Neural progenitor cell (in vitro differentiated cells): Measurements from ENCODE around the gene H3-3A. TPM values are rescaled to one million over a fixed set of nuclear protein-coding genes. Genes with fewer than 3 reads are reported as not detected.

Source experiments
- DNase-seq: peaks from one replicate; pipeline ENCODE4 v3.0.0-alpha.2; 2016; ENCODE audit warnings: low spot score
- H2AFZ ChIP-seq: fragments of 200-600 bp; sonication (generic); replicated peaks from 2 replicates; pipeline ENCODE4 v1.6.1; 2016; ENCODE audit warnings: antibody characterized with exemption
- H3F3A ChIP-seq: fragments of 200-600 bp; sonication (generic); 2 replicates; pipeline ENCODE4 v1.6.1; 2016; ENCODE audit warnings: antibody characterized with exemption, low read depth
- H3K27ac ChIP-seq: fragments of 200-600 bp; sonication (generic); 2 replicates; pipeline ENCODE4 v1.5.1; 2016; ENCODE audit warnings: mild to moderate bottlenecking
- H3K27me3 ChIP-seq: fragments of 200-600 bp; sonication (generic); 2 replicates; pipeline ENCODE4 v1.6.1; 2016; ENCODE audit warnings: mild to moderate bottlenecking, moderate library complexity
- H3K36me3 ChIP-seq: fragments of 200-600 bp; sonication (generic); 2 replicates; pipeline ENCODE4 v1.5.1; 2016
- H3K4me1 ChIP-seq: fragments of 200-600 bp; sonication (generic); 2 replicates; pipeline ENCODE4 v1.6.1; 2016; ENCODE audit warnings: mixed run types
- H3K4me2 ChIP-seq: fragments of 200-600 bp; sonication (generic); 2 replicates; pipeline ENCODE4 v1.6.1; 2016
- H3K4me3 ChIP-seq: fragments of 200-600 bp; sonication (generic); 2 replicates; pipeline ENCODE4 v1.5.1; 2016
- H3K79me2 ChIP-seq: fragments of 200-600 bp; sonication (generic); 2 replicates; pipeline ENCODE4 v1.6.1; 2016; ENCODE audit warnings: low read depth
- H3K9ac ChIP-seq: fragments of 200-600 bp; sonication (generic); 2 replicates; pipeline ENCODE4 v1.6.1; 2016
- H3K9me3 ChIP-seq: fragments of 200-600 bp; sonication (generic); 2 replicates; pipeline ENCODE4 v1.5.1; 2016; ENCODE audit warnings: low read depth
- H4K20me1 ChIP-seq: fragments of 200-600 bp; sonication (generic); 2 replicates; pipeline ENCODE4 v1.6.1; 2016; ENCODE audit warnings: low read depth
- H3K27ac Mint-ChIP-seq: 3 replicates; pipeline ENCODE4 v1.8.0; 2021; ENCODE audit warnings: mixed read lengths
- H3K27me3 Mint-ChIP-seq: 2 replicates; pipeline ENCODE4 v1.8.0; 2022; ENCODE audit warnings: low read depth, mild to moderate bottlenecking, inconsistent platforms, moderate library complexity, mixed read lengths; ENCODE audit not compliant: insufficient read depth
- H3K36me3 Mint-ChIP-seq: 3 replicates; pipeline ENCODE4 v1.8.0; 2021; ENCODE audit warnings: mixed read lengths
- H3K4me1 Mint-ChIP-seq: 3 replicates; pipeline ENCODE4 v1.8.0; 2021; ENCODE audit warnings: mixed read lengths
- H3K4me3 Mint-ChIP-seq: 3 replicates; pipeline ENCODE4 v1.8.0; 2021; ENCODE audit warnings: mild to moderate bottlenecking, moderate library complexity, mixed read lengths
- H3K9me3 Mint-ChIP-seq: 3 replicates; pipeline ENCODE4 v1.8.0; 2020; ENCODE audit warnings: mixed read lengths
- EZH2 ChIP-seq: fragments of 200-600 bp; sonication (generic); IDR thresholded peaks from 2 replicates; pipeline ENCODE4 v1.6.1; 2017; ENCODE audit warnings: antibody characterized with exemption, mild to moderate bottlenecking, moderate library complexity
- EZH2phosphoT487 ChIP-seq: fragments of 200-600 bp; sonication (generic); IDR thresholded peaks from 2 replicates; pipeline ENCODE4 v1.6.1; 2017; ENCODE audit warnings: antibody characterized with exemption
- total RNA-seq: library from RNA; depleted of rRNA; stranded (reverse); fragments of >200 nt; gene quantifications from 2 replicates; pipeline ENCODE4 v1.2.3, GENCODE V29; 2015; ENCODE audit warnings: low replicate concordance
- TF ChIP-seq, protein P1 (sequence below): fragments of 200-600 bp; sonication (generic); IDR thresholded peaks from 2 replicates; pipeline ENCODE4 v1.5.1; 2017; ENCODE audit warnings: antibody characterized with exemption, mild to moderate bottlenecking

H3-3A gene
- total RNA-seq, 1 donor from 2014 or later = 1,689 TPM

DNA sequence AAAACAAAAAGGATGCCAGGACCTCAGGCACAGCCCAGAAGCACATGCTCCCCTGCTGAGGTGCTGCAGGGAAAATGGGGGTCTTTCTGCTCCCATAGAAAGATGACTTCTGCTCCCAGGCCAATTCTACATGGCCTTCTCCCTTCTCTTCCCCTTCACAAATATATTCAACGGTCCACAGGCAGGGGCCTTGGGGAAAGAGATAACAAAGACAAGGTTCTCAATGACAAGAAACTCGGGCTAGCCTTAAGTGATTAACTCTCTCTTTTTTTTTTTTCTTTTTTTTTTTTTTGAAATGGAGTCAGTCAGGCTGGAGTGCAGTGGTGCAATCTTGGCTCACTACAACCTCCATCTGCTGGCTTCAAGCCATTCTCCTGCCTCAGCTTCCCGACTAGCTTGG is 54.2 kb downstream of the H3-3A start:
- no peak overlapping the region for H3K4me3 Mint-ChIP-seq
- peaks cover 36% of the 10 kb centered on the region for H3F3A ChIP-seq
- DNase-seq = no peak
- no peak overlapping the region for H3K9ac ChIP-seq
- peaks cover 25% of the 10 kb centered on the region for H3K4me1 Mint-ChIP-seq
- H4K20me1 ChIP-seq = no peaks in the 10 kb centered on the region
- peaks cover 10% of the 10 kb centered on the region for H3K4me1 ChIP-seq
- TF ChIP-seq EZH2phosphoT487 (no peak), EZH2 (no peak)
- TF ChIP-seq, protein P1, sequence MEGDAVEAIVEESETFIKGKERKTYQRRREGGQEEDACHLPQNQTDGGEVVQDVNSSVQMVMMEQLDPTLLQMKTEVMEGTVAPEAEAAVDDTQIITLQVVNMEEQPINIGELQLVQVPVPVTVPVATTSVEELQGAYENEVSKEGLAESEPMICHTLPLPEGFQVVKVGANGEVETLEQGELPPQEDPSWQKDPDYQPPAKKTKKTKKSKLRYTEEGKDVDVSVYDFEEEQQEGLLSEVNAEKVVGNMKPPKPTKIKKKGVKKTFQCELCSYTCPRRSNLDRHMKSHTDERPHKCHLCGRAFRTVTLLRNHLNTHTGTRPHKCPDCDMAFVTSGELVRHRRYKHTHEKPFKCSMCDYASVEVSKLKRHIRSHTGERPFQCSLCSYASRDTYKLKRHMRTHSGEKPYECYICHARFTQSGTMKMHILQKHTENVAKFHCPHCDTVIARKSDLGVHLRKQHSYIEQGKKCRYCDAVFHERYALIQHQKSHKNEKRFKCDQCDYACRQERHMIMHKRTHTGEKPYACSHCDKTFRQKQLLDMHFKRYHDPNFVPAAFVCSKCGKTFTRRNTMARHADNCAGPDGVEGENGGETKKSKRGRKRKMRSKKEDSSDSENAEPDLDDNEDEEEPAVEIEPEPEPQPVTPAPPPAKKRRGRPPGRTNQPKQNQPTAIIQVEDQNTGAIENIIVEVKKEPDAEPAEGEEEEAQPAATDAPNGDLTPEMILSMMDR = no peak
- H3K27ac ChIP-seq = no peak overlapping the region
- H3K9me3 Mint-ChIP-seq = peaks cover 2% of the 10 kb centered on the region
- no peaks in the 10 kb centered on the region for H3K36me3 Mint-ChIP-seq
- H3K27me3 Mint-ChIP-seq = peaks cover 16% of the 10 kb centered on the region
- H3K36me3 ChIP-seq = no peaks in the 10 kb centered on the region
- H3K27ac Mint-ChIP-seq = no peak overlapping the region
- H3K79me2 ChIP-seq = no peaks in the 10 kb centered on the region
- no peaks in the 10 kb centered on the region for H3K9me3 ChIP-seq
- no peak overlapping the region for H3K4me3 ChIP-seq
- H2AFZ ChIP-seq = no peak overlapping the region
- H3K27me3 ChIP-seq = peaks cover 21% of the 10 kb centered on the region
- no peak overlapping the region for H3K4me2 ChIP-seq

DNA sequence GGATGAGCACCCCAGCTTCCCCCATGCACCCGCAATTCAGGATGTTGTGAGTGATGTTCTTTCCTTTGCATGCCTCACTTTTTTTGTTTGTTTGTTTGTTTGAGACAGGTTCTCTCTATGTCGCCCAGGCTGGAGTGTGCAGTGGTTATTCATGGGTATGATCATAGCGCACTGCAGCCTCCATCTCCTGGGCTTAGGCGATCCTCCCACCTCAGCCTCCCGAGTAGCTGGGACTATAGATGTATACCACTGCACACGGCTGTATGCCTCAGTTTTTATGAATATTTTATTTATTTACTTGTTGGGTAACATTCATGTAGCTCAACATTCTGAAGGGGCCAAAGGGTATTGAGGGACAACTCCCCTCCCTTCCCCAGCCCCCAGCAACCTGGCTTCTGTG is 54.8 kb downstream of the H3-3A start:
- H3K4me1 Mint-ChIP-seq = peaks cover 22% of the 10 kb centered on the region

DNA sequence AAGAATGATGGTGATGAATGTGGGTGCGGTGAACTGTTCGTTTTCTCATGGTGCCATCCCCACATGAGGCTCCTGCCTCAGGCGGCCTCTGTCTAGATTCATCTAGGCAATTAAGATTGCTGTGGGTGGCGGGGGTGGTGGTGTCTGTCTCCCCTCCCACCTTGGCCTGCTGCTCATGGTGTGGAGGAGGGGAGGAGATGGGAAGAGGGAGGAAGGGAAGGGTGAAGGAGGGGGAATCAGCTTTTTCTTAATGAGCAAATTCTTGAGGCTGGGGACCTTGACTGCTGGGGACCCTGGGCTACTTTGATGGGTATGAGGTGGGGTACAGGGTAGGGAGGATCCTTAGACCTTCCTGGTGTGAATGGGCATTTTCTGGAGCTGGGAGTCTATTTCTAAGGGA is 55.8 kb downstream of the H3-3A start:
- H3K27ac ChIP-seq = no peak overlapping the region

More for the DNA sequence above, 54.8 kb downstream of the H3-3A start:
- TF ChIP-seq EZH2 = no peak
- TF ChIP-seq EZH2phosphoT487 = no peak
- TF ChIP-seq, protein P1 = no peak
- Histone ChIP-seq H3F3A (peaks cover 36% of the 10 kb centered on the region), H2AFZ (no peak overlapping the region), H3K27ac (no peak overlapping the region), H4K20me1 (no peaks in the 10 kb centered on the region), H3K36me3 (no peaks in the 10 kb centered on the region), H3K4me3 (no peak overlapping the region), H3K79me2 (no peaks in the 10 kb centered on the region), H3K27me3 (peaks cover 16% of the 10 kb centered on the region), H3K9ac (no peak overlapping the region), H3K9me3 (no peaks in the 10 kb centered on the region), H3K4me2 (no peak overlapping the region), H3K4me1 (peaks cover 4% of the 10 kb centered on the region)
- H3K9me3 Mint-ChIP-seq = peaks cover 2% of the 10 kb centered on the region
- no peaks in the 10 kb centered on the region for H3K36me3 Mint-ChIP-seq
- H3K27me3 Mint-ChIP-seq = peaks cover 16% of the 10 kb centered on the region
- no peak overlapping the region for H3K27ac Mint-ChIP-seq
- no peak for DNase-seq
- H3K4me3 Mint-ChIP-seq = no peak overlapping the region

More for the DNA sequence above, 55.8 kb downstream of the H3-3A start:
- no peak overlapping the region for H3K9ac ChIP-seq
- Mint-ChIP-seq H3K36me3 (no peaks in the 10 kb centered on the region), H3K27me3 (peaks cover 20% of the 10 kb centered on the region), H3K4me3 (peak overlapping the region; percentile 30), H3K4me1 (peaks cover 21% of the 10 kb centered on the region), H3K27ac (peak overlapping the region; percentile 79), H3K9me3 (peaks cover 2% of the 10 kb centered on the region)
- H3K36me3 ChIP-seq = no peaks in the 10 kb centered on the region
- no peaks in the 10 kb centered on the region for H4K20me1 ChIP-seq
- TF ChIP-seq EZH2 = no peak
- TF ChIP-seq, protein P1 = no peak
- TF ChIP-seq EZH2phosphoT487 = no peak
- peaks cover 8% of the 10 kb centered on the region for H3K4me1 ChIP-seq
- H3F3A ChIP-seq = peaks cover 37% of the 10 kb centered on the region
- no peak overlapping the region for H3K4me2 ChIP-seq
- no peak overlapping the region for H3K4me3 ChIP-seq
- no peaks in the 10 kb centered on the region for H3K79me2 ChIP-seq
- DNase-seq = no peak
- H2AFZ ChIP-seq = no peak overlapping the region
- H3K9me3 ChIP-seq = no peaks in the 10 kb centered on the region
- H3K27me3 ChIP-seq = peaks cover 16% of the 10 kb centered on the region
